HepG2 (cell line): ENCODE results near the gene ATPAF2. TPM values are rescaled to one million over a fixed set of nuclear protein-coding genes. Genes with fewer than 3 reads are reported as not detected.
A peak's percentile ranks its signal among the peaks of the same experiment; 100 is the strongest.

ENCODE experiments used
- ATAC-seq: fragments of 200-7000 bp; cut with Tn5 transposase; 3 replicates; pipeline ENCODE4 v1.9.1; 2020; ENCODE audit warnings: mild to moderate bottlenecking, moderate library complexity
- BruUV-seq: library from RNA; stranded (reverse); fragments of 400-500 nt; replicated peaks from 2 replicates; lab custom pipeline; 2021; lab: Mats Ljungman, UMichigan
- CTCF ChIA-PET: fragments of 300-600 bp; formaldehyde crosslinking; extraction: SDS; loops from one replicate; lab custom pipeline; 2021; ENCODE audit warnings: low total read pairs, inconsistent platforms, low intra/inter-chr PET ratio; lab: Yijun Ruan, JAX
- POLR2A ChIA-PET: fragments of 350-600 bp; sonication (Branson Sonifier 250); formaldehyde crosslinking; loops from one replicate; lab custom pipeline; 2020; ENCODE audit warnings: antibody characterized with exemption, inconsistent platforms; lab: Yijun Ruan, JAX
- DNase-seq: peaks from one replicate; pipeline ENCODE4 v3.0.0-alpha.2; 2015; ENCODE audit warnings: low spot score
- FAIRE-seq: peaks from 3 replicates; lab custom pipeline; 2011; peaks lifted over from hg19 to GRCh38; lab: Jason Lieb, UNC
- H2AFZ ChIP-seq: one replicate; pipeline ENCODE4 v1.6.1; 2011; ENCODE audit warnings: low read length, inconsistent platforms
- H3K27ac ChIP-seq: fragments of 300-600 bp; 3 replicates; pipeline ENCODE4 v1.8.0; 2011; ENCODE audit warnings: mixed run types, mild to moderate bottlenecking, mixed read lengths, low read length, inconsistent platforms; ENCODE audit not compliant: insufficient read depth; ENCODE audit errors: extremely low read length
- H3K27me3 ChIP-seq, 2 experiments: fragments of 200-600 bp in 1 of 2; 2 replicates in 1 of 2; 3 replicates in 1 of 2; pipeline versions ENCODE4 v1.6.0 to v1.8.0; 2011; ENCODE audit warnings: low read length in 2 of 2, mild to moderate bottlenecking in 2 of 2, moderate library complexity in 2 of 2, inconsistent platforms in 1 of 2; ENCODE audit not compliant: insufficient read depth in 2 of 2, control insufficient read depth in 1 of 2
- H3K36me3 ChIP-seq, 2 experiments: fragments of 200-600 bp in 1 of 2; replicated peaks in 1 of 2; 2 replicates in 1 of 2; 3 replicates in 1 of 2; pipeline versions ENCODE4 v1.5.1 to v1.8.0; 2011; ENCODE audit warnings: low read length in 2 of 2, inconsistent platforms in 1 of 2; ENCODE audit not compliant: insufficient read depth in 2 of 2, control insufficient read depth in 1 of 2
- H3K4me1 ChIP-seq: 2 replicates; pipeline ENCODE4 v1.5.1; 2012; ENCODE audit warnings: low read length, inconsistent platforms; ENCODE audit not compliant: insufficient read depth
- H3K4me2 ChIP-seq: 2 replicates; pipeline ENCODE4 v1.6.0; 2011; ENCODE audit warnings: low read depth, low read length, inconsistent platforms
- H3K4me3 ChIP-seq, 3 experiments: fragments of 200-600 bp in 1 of 3; sonication (generic), shearing (Covaris generic) in 1 of 3; replicated peaks in 1 of 3; 2 replicates each; pipeline ENCODE4 v1.5.1; 2011 to 2016; ENCODE audit warnings: low read length in 3 of 3, inconsistent platforms in 2 of 3, low read depth in 2 of 3, mild to moderate bottlenecking in 2 of 3, control low read depth in 1 of 3, mixed read lengths in 1 of 3; ENCODE audit not compliant: insufficient read depth in 1 of 3
- H3K79me2 ChIP-seq: one replicate; pipeline ENCODE4 v1.6.1; 2011; ENCODE audit warnings: low read length, inconsistent platforms; ENCODE audit not compliant: insufficient read depth
- H3K9ac ChIP-seq: 2 replicates; pipeline ENCODE4 v1.6.0; 2011; ENCODE audit warnings: mild to moderate bottlenecking, low read depth, low read length, inconsistent platforms; ENCODE audit not compliant: insufficient read depth
- H3K9me3 ChIP-seq: 2 replicates; pipeline ENCODE4 v1.5.1; 2012; ENCODE audit warnings: mild to moderate bottlenecking, low read length
- H4K20me1 ChIP-seq: 2 replicates; pipeline ENCODE4 v1.6.0; 2011; ENCODE audit warnings: inconsistent platforms, mild to moderate bottlenecking, low read length, moderate library complexity; ENCODE audit not compliant: insufficient read depth
- CEBPG ChIP-seq: IDR thresholded peaks from 2 replicates; pipeline ENCODE4 v1.6.1; 2016
- HNRNPUL1 ChIP-seq: fragments of 200-400 bp; formaldehyde crosslinking; IDR thresholded peaks from 2 replicates; pipeline ENCODE4 v1.6.1; 2017; ENCODE audit warnings: low read depth, mild to moderate bottlenecking, low read length, moderate library complexity
- JARID2 ChIP-seq: sonication (generic); formaldehyde crosslinking; IDR thresholded peaks from 2 replicates; pipeline ENCODE4 v1.8.1; 2023; ENCODE audit warnings: missing genetic modification reagents, inconsistent platforms; ENCODE audit not compliant: insufficient replicate concordance
- JUND ChIP-seq: sonication (generic); formaldehyde crosslinking; IDR thresholded peaks from 2 replicates; pipeline ENCODE4 v1.8.0; 2022; ENCODE audit warnings: mild to moderate bottlenecking, missing genetic modification reagents
- NCOR1 ChIP-seq: fragments of 200-600 bp; sonication (generic); IDR thresholded peaks from 2 replicates; pipeline ENCODE4 v1.7.0; 2017; ENCODE audit warnings: antibody characterized with exemption, low read length, borderline replicate concordance
- SRY ChIP-seq: sonication (generic); formaldehyde crosslinking; IDR thresholded peaks from 2 replicates; pipeline ENCODE4 v1.8.0; 2022; ENCODE audit warnings: mild to moderate bottlenecking, missing genetic modification reagents
- ZNF12 ChIP-seq: sonication (generic); formaldehyde crosslinking; IDR thresholded peaks from 2 replicates; pipeline ENCODE4 v1.5.0; 2020; ENCODE audit warnings: missing genetic modification reagents
- ZNF556 ChIP-seq: sonication (generic); formaldehyde crosslinking; IDR thresholded peaks from 2 replicates; pipeline ENCODE4 v1.4.0; 2020; ENCODE audit warnings: mild to moderate bottlenecking, missing genetic modification reagents, borderline replicate concordance
- ZNF772 ChIP-seq: sonication (generic); formaldehyde crosslinking; IDR thresholded peaks from 2 replicates; pipeline ENCODE4 v1.5.0; 2020; ENCODE audit warnings: mild to moderate bottlenecking, missing genetic modification reagents
- WGBS: methylation state at CpG from one replicate; pipeline ENCODE4 v1.1.6; 2017; ENCODE audit warnings: low lambda C conversion rate; 5-methylcytosine and 5-hydroxymethylcytosine counted together
- in situ Hi-C: cut with HindIII; loops from 2 replicates; pipeline ENCODE4 v1.10.0; 2017; ENCODE audit warnings: low pct_unique_long_range_greater_than_20kb; ENCODE audit not compliant: extremely low pct_ligation_motif_present
- intact Hi-C: fragments of 100-400 bp; cut with micrococcal nuclease; formaldehyde crosslinking; loops from one replicate; pipeline ENCODE4 v1.10.0; 2022; ENCODE audit not compliant: unreplicated experiment
- polyA plus RNA-seq, 8 experiments: library from polyadenylated mRNA; depleted of rRNA in 3 of 8; stranded (reverse) in 7 of 8; unstranded in 1 of 8; fragments of >200 nt; fragmentation: Illumina TruSeq in 4 of 8; extraction: Trizol in 4 of 8; gene quantifications; 2 replicates each; pipeline versions ENCODE4 v1.2.1 to v1.2.3, GENCODE V29; 2011 to 2016; ENCODE audit warnings: low read depth in 4 of 8, missing spikeins in 1 of 8, mixed read lengths in 1 of 8; ENCODE audit not compliant: insufficient read depth in 1 of 8
- total RNA-seq, 5 experiments: library from RNA; depleted of rRNA; stranded (reverse); fragments of >200 nt; fragmentation: Illumina TruSeq; extraction: Trizol; gene quantifications; 2 replicates each; pipeline ENCODE4 v1.2.3, GENCODE V29; 2016; ENCODE audit warnings: low read depth in 1 of 5
- TF ChIP-seq, protein P1 (sequence below): sonication (generic); formaldehyde crosslinking; IDR thresholded peaks from 2 replicates; pipeline ENCODE4 v1.9.0; 2021; ENCODE audit warnings: missing genetic modification reagents, borderline replicate concordance
- TF ChIP-seq, protein P2 (sequence below), 2 experiments: fragments of 450-650 bp in 1 of 2; sonication (generic) in 1 of 2; formaldehyde crosslinking; IDR thresholded peaks; 2 replicates each; pipeline versions ENCODE4 v1.5.0 to v1.8.0; 2020 to 2022; ENCODE audit warnings: mild to moderate bottlenecking in 1 of 2, missing genetic modification reagents in 1 of 2

ATPAF2 gene
- total and polyA plus RNA-seq, 2 of the 13 experiments (the other 11 are each of a cell fraction or from before 2014, with no cell fraction given), result 15.0 to 16.5 TPM

DNA sequence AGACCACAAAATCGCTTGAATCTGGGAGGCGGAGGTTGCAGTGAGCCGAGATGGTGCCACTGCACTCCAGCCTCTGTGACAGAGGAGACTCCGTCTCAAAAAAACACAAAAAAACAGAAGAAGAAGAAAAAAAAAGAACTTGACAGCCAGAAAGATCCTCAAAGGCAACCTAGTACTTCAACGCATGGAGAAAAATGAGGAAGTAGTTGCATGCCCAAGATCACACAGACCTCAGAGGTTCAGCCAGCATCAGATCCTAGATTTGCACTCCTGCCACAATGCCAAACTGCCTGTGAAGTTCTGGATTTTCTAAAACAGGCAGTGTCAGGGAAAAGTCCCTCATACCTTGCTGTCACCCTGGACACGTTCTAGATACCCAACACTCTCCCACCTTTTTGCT is 1.5 kb downstream of the ATPAF2 start:
- DNase-seq (no peak), FAIRE-seq (no peak), ATAC-seq (no peak)
- Histone ChIP-seq H4K20me1 (no peaks in the 10 kb centered on the region; the same call in 1 of the 2 replicates), H3K27me3 (no peaks in the 10 kb centered on the region; a peak in 1 of 5 replicates), H3K4me1 (peaks cover 56% of the 10 kb centered on the region), H3K4me2 (peak overlapping the region; percentile 88), H3K9me3 (no peaks in the 10 kb centered on the region), H3K27ac (no peak overlapping the region), H3K79me2 (peaks cover 25% of the 10 kb centered on the region), H3K9ac (peak overlapping the region; percentile 26), H3K4me3 (peak overlapping the region; percentile 73 to 89 (median 89); a peak in 3 of 6 replicates), H3K36me3 (no peaks in the 10 kb centered on the region), H2AFZ (no peak overlapping the region)
- intact Hi-C loops, result no loop called here
- ChIA-PET CTCF (no interaction called here), POLR2A (interaction anchor here (0.5 kb wide), 1 partner anchor 14 kb away, joined by 3 read pairs; no protein-coding TSS in a partner anchor)
- 92% methylated on average over 6 of the region's 6 CpGs for WGBS
- BruUV-seq, result no TSS peak
- in situ Hi-C loops, result loop anchor here (10.0 kb wide), 1 partner anchor 143 kb away; no protein-coding TSS in a partner anchor
- TF ChIP-seq, protein P1, sequence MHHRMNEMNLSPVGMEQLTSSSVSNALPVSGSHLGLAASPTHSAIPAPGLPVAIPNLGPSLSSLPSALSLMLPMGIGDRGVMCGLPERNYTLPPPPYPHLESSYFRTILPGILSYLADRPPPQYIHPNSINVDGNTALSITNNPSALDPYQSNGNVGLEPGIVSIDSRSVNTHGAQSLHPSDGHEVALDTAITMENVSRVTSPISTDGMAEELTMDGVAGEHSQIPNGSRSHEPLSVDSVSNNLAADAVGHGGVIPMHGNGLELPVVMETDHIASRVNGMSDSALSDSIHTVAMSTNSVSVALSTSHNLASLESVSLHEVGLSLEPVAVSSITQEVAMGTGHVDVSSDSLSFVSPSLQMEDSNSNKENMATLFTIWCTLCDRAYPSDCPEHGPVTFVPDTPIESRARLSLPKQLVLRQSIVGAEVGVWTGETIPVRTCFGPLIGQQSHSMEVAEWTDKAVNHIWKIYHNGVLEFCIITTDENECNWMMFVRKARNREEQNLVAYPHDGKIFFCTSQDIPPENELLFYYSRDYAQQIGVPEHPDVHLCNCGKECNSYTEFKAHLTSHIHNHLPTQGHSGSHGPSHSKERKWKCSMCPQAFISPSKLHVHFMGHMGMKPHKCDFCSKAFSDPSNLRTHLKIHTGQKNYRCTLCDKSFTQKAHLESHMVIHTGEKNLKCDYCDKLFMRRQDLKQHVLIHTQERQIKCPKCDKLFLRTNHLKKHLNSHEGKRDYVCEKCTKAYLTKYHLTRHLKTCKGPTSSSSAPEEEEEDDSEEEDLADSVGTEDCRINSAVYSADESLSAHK (CRISPR knock-in tag), result no peak
- TF ChIP-seq ZNF12 (no peak), ZNF556 (CRISPR knock-in tag) (no peak), HNRNPUL1 (no peak), CEBPG (CRISPR knock-in tag) (no peak), SRY (CRISPR knock-in tag) (no peak), ZNF772 (CRISPR knock-in tag) (no peak), JUND (no peak), JARID2 (CRISPR knock-in tag) (no peak), NCOR1 (no peak)
- TF ChIP-seq, protein P2, sequence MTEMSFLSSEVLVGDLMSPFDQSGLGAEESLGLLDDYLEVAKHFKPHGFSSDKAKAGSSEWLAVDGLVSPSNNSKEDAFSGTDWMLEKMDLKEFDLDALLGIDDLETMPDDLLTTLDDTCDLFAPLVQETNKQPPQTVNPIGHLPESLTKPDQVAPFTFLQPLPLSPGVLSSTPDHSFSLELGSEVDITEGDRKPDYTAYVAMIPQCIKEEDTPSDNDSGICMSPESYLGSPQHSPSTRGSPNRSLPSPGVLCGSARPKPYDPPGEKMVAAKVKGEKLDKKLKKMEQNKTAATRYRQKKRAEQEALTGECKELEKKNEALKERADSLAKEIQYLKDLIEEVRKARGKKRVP (CRISPR knock-in tag; IDR thresholded peaks at IDR 0.05), result no peak
